ENCODE data around the gene ZNF652.
"Not testable (repeated sequence)": the region's sequence is repeated elsewhere in the genome, so short reads cannot be mapped to it uniquely, and the experiment has no call there.

Gene ZNF652

DNA sequence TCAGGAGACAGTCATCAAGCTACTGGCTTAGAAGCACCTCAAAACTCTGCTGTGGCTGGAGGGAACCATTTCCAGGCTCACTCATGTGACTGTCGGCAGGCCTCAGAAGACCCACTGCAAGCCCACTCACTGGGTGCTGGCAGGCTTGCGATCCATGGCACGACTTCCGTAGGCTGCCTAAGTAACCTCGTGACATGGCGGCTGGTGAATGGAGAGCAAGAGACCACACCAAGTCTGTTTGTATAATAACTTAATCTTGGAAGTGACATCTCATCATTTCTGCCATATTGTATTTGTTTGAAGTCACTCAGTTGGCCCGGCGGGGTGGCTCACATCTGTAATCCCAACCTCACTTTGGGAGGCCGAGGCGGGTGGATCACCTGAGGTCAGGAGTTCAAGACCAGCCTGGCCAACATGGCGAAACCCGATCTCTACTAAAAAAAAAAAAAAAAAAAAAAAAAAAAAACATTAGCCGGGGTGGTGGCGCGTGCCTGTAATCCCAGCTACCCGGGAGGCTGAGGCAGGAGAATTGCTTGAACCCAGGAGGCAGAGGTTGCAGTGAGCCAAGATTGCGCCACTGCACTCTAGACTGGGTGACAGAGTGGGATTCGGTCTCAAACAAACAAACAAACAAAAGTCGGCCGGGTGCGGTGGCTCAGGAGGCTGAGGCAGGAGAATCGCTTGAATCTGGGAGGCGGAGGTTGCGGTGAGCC is 75.6 kb downstream of the ZNF652 start:
- not testable (repeated sequence) for H3K9ac ChIP-seq (ENCODE audit: low read length in 2 of 2); H3K4me3 ChIP-seq (ENCODE audit: low read length in 2 of 2); H3K9me3 ChIP-seq (ENCODE audit: control insufficient read depth in 2 of 2, low read length in 2 of 2); H3K27ac ChIP-seq (ENCODE audit: low read length); H3K4me1 ChIP-seq (ENCODE audit: control insufficient read depth, insufficient read depth, low read length); H3K27me3 ChIP-seq (ENCODE audit: control insufficient read depth in 1 of 2, insufficient read depth in 2 of 2, low read length in 2 of 2); H3K36me3 ChIP-seq (ENCODE audit: control insufficient read depth in 2 of 2, insufficient read depth in 2 of 2, low read length in 2 of 2)

DNA sequence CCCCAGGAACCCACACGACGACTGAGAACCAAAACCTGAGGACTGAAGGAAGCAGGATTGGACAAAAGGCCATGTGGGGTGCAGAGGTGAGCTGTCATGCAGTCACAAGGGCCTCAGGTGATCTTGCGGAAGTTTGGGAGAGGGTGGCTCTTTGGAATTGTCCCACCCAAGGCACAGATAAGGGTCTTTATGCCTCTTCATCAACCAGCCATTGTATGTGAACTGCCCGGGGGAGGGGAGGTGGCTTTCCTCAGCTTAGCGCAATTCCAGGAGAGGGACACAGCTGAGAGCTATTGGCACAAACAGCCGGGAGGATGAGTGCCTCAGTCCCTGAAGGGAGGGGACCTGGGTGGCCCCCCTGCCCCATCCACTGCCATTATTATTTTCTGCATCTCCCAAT is 76.3 kb downstream of the ZNF652 start:
- H3K9me3 ChIP-seq (ENCODE audit: control insufficient read depth in 2 of 2, low read length in 2 of 2): peaks cover 0 to 3% of the 10 kb centered on the region in 2 donors
- H3K9ac ChIP-seq (ENCODE audit: low read length in 2 of 2): no peak overlapping the region
- H3K36me3 ChIP-seq (ENCODE audit: control insufficient read depth in 2 of 2, insufficient read depth in 2 of 2, low read length in 2 of 2): peaks cover 3% of the 10 kb centered on the region in 2 donors
- H3K4me3 ChIP-seq (ENCODE audit: low read length in 2 of 2): no peak overlapping the region
- no peaks in the 10 kb centered on the region for H3K4me1 ChIP-seq (ENCODE audit: control insufficient read depth, insufficient read depth, low read length)
- H3K27ac ChIP-seq (ENCODE audit: low read length): no peak overlapping the region
- no peaks in the 10 kb centered on the region for H3K27me3 ChIP-seq (ENCODE audit: control insufficient read depth in 1 of 2, insufficient read depth in 2 of 2, low read length in 2 of 2)

DNA sequence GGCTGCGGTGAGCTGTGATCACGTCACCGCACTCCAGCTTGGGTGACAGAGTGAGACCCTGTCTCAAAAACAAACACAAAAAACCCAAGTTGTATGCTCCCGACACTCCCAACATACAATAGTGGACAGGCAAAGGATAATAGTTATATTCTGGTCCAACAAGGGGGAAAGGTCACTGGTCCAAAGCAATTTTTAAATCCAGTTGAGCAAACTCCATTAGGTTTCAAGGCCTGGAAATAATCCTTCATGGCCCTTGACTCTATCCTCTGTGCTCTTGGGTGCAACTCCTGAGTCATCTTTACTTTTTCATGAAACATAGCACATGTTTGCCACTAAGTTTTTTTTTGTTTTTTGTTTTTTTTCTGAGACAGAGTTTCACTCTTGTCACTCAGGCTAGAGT is 81.1 kb downstream of the ZNF652 start:
- Histone ChIP-seq H3K4me3 (ENCODE audit: low read length in 2 of 2) (no peak overlapping the region), H3K27ac (ENCODE audit: low read length) (no peak overlapping the region), H3K9ac (ENCODE audit: low read length in 2 of 2) (no peak overlapping the region), H3K4me1 (ENCODE audit: control insufficient read depth, insufficient read depth, low read length) (no peaks in the 10 kb centered on the region), H3K36me3 (ENCODE audit: control insufficient read depth in 2 of 2, insufficient read depth in 2 of 2, low read length in 2 of 2) (no peaks in the 10 kb centered on the region), H3K9me3 (ENCODE audit: control insufficient read depth in 2 of 2, low read length in 2 of 2) (peaks cover 0 to 3% of the 10 kb centered on the region in 2 donors), H3K27me3 (ENCODE audit: control insufficient read depth in 1 of 2, insufficient read depth in 2 of 2, low read length in 2 of 2) (no peaks in the 10 kb centered on the region)

GRCh38 chr17:49280061-49280460 is 82.0 kb downstream of the ZNF652 start:
- no peaks in the 10 kb centered on the region for H3K4me1 ChIP-seq (ENCODE audit: control insufficient read depth, insufficient read depth, low read length)
- no peak overlapping the region for H3K27ac ChIP-seq (ENCODE audit: low read length)
- peaks cover 0 to 3% of the 10 kb centered on the region in 2 donors for H3K9me3 ChIP-seq (ENCODE audit: control insufficient read depth in 2 of 2, low read length in 2 of 2)
- no peak overlapping the region for H3K4me3 ChIP-seq (ENCODE audit: low read length in 2 of 2)
- H3K9ac ChIP-seq (ENCODE audit: low read length in 2 of 2): no peak overlapping the region
- H3K36me3 ChIP-seq (ENCODE audit: control insufficient read depth in 2 of 2, insufficient read depth in 2 of 2, low read length in 2 of 2): no peaks in the 10 kb centered on the region
- H3K27me3 ChIP-seq (ENCODE audit: control insufficient read depth in 1 of 2, insufficient read depth in 2 of 2, low read length in 2 of 2): no peaks in the 10 kb centered on the region

- H3K9me3 ChIP-seq (ENCODE audit: control insufficient read depth in 2 of 2, low read length in 2 of 2); H3K4me3 ChIP-seq (ENCODE audit: low read length in 2 of 2); H3K27ac ChIP-seq (ENCODE audit: low read length); H3K9ac ChIP-seq (ENCODE audit: low read length in 2 of 2); H3K36me3 ChIP-seq (ENCODE audit: control insufficient read depth in 2 of 2, insufficient read depth in 2 of 2, low read length in 2 of 2); H3K4me1 ChIP-seq (ENCODE audit: control insufficient read depth, insufficient read depth, low read length); H3K27me3 ChIP-seq (ENCODE audit: control insufficient read depth in 1 of 2, insufficient read depth in 2 of 2, low read length in 2 of 2): not testable (repeated sequence)
Measured at GRCh38 chr17:49279263-49280015, 82.6 kb downstream of the ZNF652 start.

DNA sequence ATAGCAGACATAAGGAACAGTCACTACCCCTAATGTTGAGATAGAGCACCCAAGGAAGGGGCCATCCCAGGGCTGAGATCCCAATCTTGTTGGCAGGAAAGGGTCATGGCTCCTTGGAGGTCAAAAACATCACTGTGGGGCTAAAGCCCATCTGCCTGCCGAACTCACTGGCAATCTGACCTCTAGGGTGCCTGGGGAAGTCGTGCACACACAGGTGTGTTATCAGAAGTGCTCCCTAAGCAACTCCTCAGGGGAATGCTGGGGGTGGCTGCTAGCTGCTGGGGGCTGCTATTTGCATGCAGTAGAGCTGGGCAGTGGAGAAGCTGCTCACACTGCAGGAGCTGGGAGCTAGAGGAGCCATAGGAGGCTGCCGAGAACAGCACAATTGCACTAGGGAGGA is 84.0 kb downstream of the ZNF652 start:
- H3K4me1 ChIP-seq (ENCODE audit: control insufficient read depth, insufficient read depth, low read length): no peaks in the 10 kb centered on the region
- H3K36me3 ChIP-seq (ENCODE audit: control insufficient read depth in 2 of 2, insufficient read depth in 2 of 2, low read length in 2 of 2): no peaks in the 10 kb centered on the region
- no peak overlapping the region for H3K27ac ChIP-seq (ENCODE audit: low read length)

GRCh38 chr17:49277638-49278037 is 84.4 kb downstream of the ZNF652 start:
- no peak overlapping the region for H3K9ac ChIP-seq (ENCODE audit: low read length in 2 of 2)
- no peak overlapping the region for H3K4me3 ChIP-seq (ENCODE audit: low read length in 2 of 2)
- H3K4me1 ChIP-seq (ENCODE audit: control insufficient read depth, insufficient read depth, low read length): no peaks in the 10 kb centered on the region
- H3K27ac ChIP-seq (ENCODE audit: low read length): no peak overlapping the region
- no peaks in the 10 kb centered on the region for H3K36me3 ChIP-seq (ENCODE audit: control insufficient read depth in 2 of 2, insufficient read depth in 2 of 2, low read length in 2 of 2)
- peaks cover 0 to 3% of the 10 kb centered on the region in 2 donors for H3K9me3 ChIP-seq (ENCODE audit: control insufficient read depth in 2 of 2, low read length in 2 of 2)
- H3K27me3 ChIP-seq (ENCODE audit: control insufficient read depth in 1 of 2, insufficient read depth in 2 of 2, low read length in 2 of 2): no peaks in the 10 kb centered on the region

More for the DNA sequence above, 84.0 kb downstream of the ZNF652 start:
- Histone ChIP-seq H3K4me3 (ENCODE audit: low read length in 2 of 2) (no peak overlapping the region), H3K9ac (ENCODE audit: low read length in 2 of 2) (no peak overlapping the region), H3K9me3 (ENCODE audit: control insufficient read depth in 2 of 2, low read length in 2 of 2) (peaks cover 0 to 3% of the 10 kb centered on the region in 2 donors), H3K27me3 (ENCODE audit: control insufficient read depth in 1 of 2, insufficient read depth in 2 of 2, low read length in 2 of 2) (no peaks in the 10 kb centered on the region)

GRCh38 chr17:49275981-49276380 is 86.1 kb downstream of the ZNF652 start:
- H3K27me3 ChIP-seq (ENCODE audit: control insufficient read depth in 1 of 2, insufficient read depth in 2 of 2, low read length in 2 of 2); H3K9me3 ChIP-seq (ENCODE audit: control insufficient read depth in 2 of 2, low read length in 2 of 2); H3K9ac ChIP-seq (ENCODE audit: low read length in 2 of 2); H3K4me1 ChIP-seq (ENCODE audit: control insufficient read depth, insufficient read depth, low read length); H3K27ac ChIP-seq (ENCODE audit: low read length); H3K4me3 ChIP-seq (ENCODE audit: low read length in 2 of 2); H3K36me3 ChIP-seq (ENCODE audit: control insufficient read depth in 2 of 2, insufficient read depth in 2 of 2, low read length in 2 of 2): not testable (repeated sequence)

DNA sequence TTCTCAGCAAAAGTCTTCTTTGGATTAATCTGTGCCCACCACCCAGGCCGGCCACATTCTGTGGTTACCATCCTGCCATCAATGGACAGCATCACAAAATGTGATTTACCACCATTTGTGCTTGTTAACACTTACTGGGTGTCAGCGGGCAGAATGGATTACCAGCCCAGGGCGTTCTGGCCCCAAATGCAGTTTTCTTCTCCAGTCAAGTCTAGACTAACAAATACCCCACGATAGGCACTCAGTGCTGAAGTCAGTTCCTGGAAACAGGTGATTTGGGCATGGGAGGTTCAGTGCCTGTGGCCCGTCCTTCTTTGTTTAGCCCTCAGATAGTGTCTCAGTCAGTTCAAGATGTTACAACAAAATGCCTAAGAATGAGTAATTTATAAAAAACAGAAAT is 92.7 kb downstream of the ZNF652 start:
- H3K27ac ChIP-seq (ENCODE audit: low read length): no peak overlapping the region
- no peak overlapping the region for H3K9ac ChIP-seq (ENCODE audit: low read length in 2 of 2)
- H3K9me3 ChIP-seq (ENCODE audit: control insufficient read depth in 2 of 2, low read length in 2 of 2): no peaks in the 10 kb centered on the region
- H3K27me3 ChIP-seq (ENCODE audit: control insufficient read depth in 1 of 2, insufficient read depth in 2 of 2, low read length in 2 of 2): peaks cover 0 to 2% of the 10 kb centered on the region in 2 donors
- H3K36me3 ChIP-seq (ENCODE audit: control insufficient read depth in 2 of 2, insufficient read depth in 2 of 2, low read length in 2 of 2): no peaks in the 10 kb centered on the region
- no peak overlapping the region for H3K4me3 ChIP-seq (ENCODE audit: low read length in 2 of 2)
- H3K4me1 ChIP-seq (ENCODE audit: control insufficient read depth, insufficient read depth, low read length): no peaks in the 10 kb centered on the region

GRCh38 chr17:49267912-49268311 is 94.1 kb downstream of the ZNF652 start:
- H3K27me3 ChIP-seq (ENCODE audit: control insufficient read depth in 1 of 2, insufficient read depth in 2 of 2, low read length in 2 of 2): peaks cover 0 to 2% of the 10 kb centered on the region in 2 donors
- H3K9ac ChIP-seq (ENCODE audit: low read length in 2 of 2): no peak overlapping the region
- H3K36me3 ChIP-seq (ENCODE audit: control insufficient read depth in 2 of 2, insufficient read depth in 2 of 2, low read length in 2 of 2): no peaks in the 10 kb centered on the region
- H3K9me3 ChIP-seq (ENCODE audit: control insufficient read depth in 2 of 2, low read length in 2 of 2): no peaks in the 10 kb centered on the region
- H3K27ac ChIP-seq (ENCODE audit: low read length): no peak overlapping the region
- no peaks in the 10 kb centered on the region for H3K4me1 ChIP-seq (ENCODE audit: control insufficient read depth, insufficient read depth, low read length)
- no peak overlapping the region for H3K4me3 ChIP-seq (ENCODE audit: low read length in 2 of 2)

DNA sequence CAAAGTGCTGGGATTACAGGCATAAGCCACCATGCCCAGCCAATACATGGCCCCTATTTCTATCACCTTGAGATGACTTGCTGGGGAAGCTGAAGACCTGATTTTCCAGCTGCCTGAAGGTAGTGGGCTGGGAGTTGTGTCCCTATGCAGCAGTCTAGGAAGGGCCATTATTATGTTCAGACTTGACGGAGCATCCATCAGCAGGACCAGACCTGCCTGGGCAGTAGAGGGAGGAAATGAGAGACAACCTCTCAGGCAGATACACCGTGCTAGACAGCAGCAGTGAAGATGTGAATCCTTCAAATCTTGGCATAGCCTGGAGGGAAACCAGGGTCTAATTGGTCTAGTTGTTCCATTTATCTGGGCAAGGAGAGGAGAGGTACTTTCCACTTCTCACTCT is 95.8 kb downstream of the ZNF652 start:
- no peaks in the 10 kb centered on the region for H3K9me3 ChIP-seq (ENCODE audit: control insufficient read depth in 2 of 2, low read length in 2 of 2)
- no peak overlapping the region for H3K27ac ChIP-seq (ENCODE audit: low read length)
- H3K4me3 ChIP-seq (ENCODE audit: low read length in 2 of 2): no peak overlapping the region
- no peaks in the 10 kb centered on the region for H3K36me3 ChIP-seq (ENCODE audit: control insufficient read depth in 2 of 2, insufficient read depth in 2 of 2, low read length in 2 of 2)
- no peak overlapping the region for H3K9ac ChIP-seq (ENCODE audit: low read length in 2 of 2)
- no peaks in the 10 kb centered on the region for H3K4me1 ChIP-seq (ENCODE audit: control insufficient read depth, insufficient read depth, low read length)
- H3K27me3 ChIP-seq (ENCODE audit: control insufficient read depth in 1 of 2, insufficient read depth in 2 of 2, low read length in 2 of 2): peaks cover 0 to 2% of the 10 kb centered on the region in 2 donors
